Mucosa of rectum (tissue), 2 donors: ENCODE measurements around the gene TTC36.

Experiments used
- H3K27ac ChIP-seq, 2 donors: one replicate each; pipeline ENCODE4 v1.7.0; 2013; ENCODE audit warnings: inconsistent platforms in 2 of 2, low read depth in 2 of 2, low read length in 2 of 2
- H3K27me3 ChIP-seq, 2 donors: one replicate each; pipeline ENCODE4 v1.7.0; 2013; ENCODE audit warnings: low read length in 2 of 2; ENCODE audit not compliant: control insufficient read depth in 2 of 2, insufficient read depth in 2 of 2
- H3K36me3 ChIP-seq, 2 donors: one replicate each; pipeline ENCODE4 v1.7.0; 2013; ENCODE audit warnings: low read length in 2 of 2; ENCODE audit not compliant: control insufficient read depth in 2 of 2, insufficient read depth in 2 of 2
- H3K4me1 ChIP-seq, 2 donors: one replicate each; pipeline ENCODE4 v1.7.0; 2013; ENCODE audit warnings: low read length in 2 of 2, mild to moderate bottlenecking in 1 of 2; ENCODE audit not compliant: control insufficient read depth in 2 of 2, insufficient read depth in 2 of 2
- H3K4me3 ChIP-seq, 2 donors: one replicate each; pipeline ENCODE4 v1.7.0; 2013; ENCODE audit warnings: low read length in 2 of 2
- H3K9ac ChIP-seq, 2 donors: one replicate each; pipeline ENCODE4 v1.7.0; 2013; ENCODE audit warnings: low read length in 2 of 2, low read depth in 1 of 2, mild to moderate bottlenecking in 1 of 2
- H3K9me3 ChIP-seq, 2 donors: one replicate each; pipeline ENCODE4 v1.7.0; 2013; ENCODE audit warnings: low read length in 2 of 2; ENCODE audit not compliant: control insufficient read depth in 2 of 2
- donor health status: healthy.
- donor health status: Normal muscosa, but diverticular disease.

Gene TTC36

DNA sequence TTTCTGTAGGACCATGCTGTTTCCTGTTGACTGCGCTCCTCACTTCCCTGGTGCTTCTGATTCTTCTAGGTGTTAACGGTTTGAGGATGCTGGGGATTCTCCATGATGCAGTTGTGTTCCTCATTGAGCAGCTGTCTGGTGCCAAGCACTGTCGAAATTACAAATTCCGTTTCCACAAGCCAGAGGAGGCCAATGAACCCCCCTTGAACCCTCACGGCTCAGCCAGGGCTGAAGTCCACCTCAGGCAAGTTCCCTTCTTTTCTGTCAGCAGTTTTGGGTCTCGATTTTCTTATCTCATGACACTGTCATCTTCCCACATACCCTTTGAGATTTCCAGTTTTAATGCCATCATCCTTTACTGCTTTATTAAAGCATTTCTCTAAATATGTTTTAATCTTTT is 7.7 kb upstream of the TTC36 start:
- H3K9me3 ChIP-seq = no peaks in the 10 kb centered on the region
- H3K27ac ChIP-seq = no peak overlapping the region
- no peaks in the 10 kb centered on the region for H3K4me1 ChIP-seq

DNA sequence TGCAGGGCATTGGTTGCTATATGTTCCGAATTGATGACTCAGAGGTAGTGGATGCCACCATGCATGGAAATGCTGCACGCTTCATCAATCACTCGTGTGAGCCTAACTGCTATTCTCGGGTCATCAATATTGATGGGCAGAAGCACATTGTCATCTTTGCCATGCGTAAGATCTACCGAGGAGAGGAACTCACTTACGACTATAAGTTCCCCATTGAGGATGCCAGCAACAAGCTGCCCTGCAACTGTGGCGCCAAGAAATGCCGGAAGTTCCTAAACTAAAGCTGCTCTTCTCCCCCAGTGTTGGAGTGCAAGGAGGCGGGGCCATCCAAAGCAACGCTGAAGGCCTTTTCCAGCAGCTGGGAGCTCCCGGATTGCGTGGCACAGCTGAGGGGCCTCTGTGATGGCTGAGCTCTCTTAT is 5.4 kb upstream of the TTC36 start:
- Histone ChIP-seq H3K27ac (no peak overlapping the region), H3K4me1 (no peaks in the 10 kb centered on the region), H3K27me3 (no peaks in the 10 kb centered on the region), H3K4me3 (no peak overlapping the region), H3K36me3 (peaks cover 54 to 59% of the 10 kb centered on the region in 2 donors), H3K9ac (no peak overlapping the region), H3K9me3 (no peaks in the 10 kb centered on the region)

More for the DNA sequence above, 7.7 kb upstream of the TTC36 start:
- Histone ChIP-seq H3K4me3 (no peak overlapping the region), H3K9ac (no peak overlapping the region), H3K27me3 (no peaks in the 10 kb centered on the region), H3K36me3 (peaks cover 65 to 67% of the 10 kb centered on the region in 2 donors)

DNA sequence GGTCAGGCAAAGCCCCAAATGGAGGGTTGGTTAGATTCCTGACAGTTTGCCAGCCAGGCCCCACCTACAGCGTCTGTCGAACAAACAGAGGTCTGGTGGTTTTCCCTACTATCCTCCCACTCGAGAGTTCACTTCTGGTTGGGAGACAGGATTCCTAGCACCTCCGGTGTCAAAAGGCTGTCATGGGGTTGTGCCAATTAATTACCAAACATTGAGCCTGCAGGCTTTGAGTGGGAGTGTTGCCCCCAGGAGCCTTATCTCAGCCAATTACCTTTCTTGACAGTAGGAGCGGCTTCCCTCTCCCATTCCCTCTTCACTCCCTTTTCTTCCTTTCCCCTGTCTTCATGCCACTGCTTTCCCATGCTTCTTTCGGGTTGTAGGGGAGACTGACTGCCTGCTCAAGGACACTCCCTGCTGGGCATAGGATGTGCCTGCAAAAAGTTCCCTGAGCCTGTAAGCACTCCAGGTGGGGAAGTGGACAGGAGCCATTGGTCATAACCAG is 4.7 kb upstream of the TTC36 start:
- Histone ChIP-seq H3K4me1 (no peaks in the 10 kb centered on the region), H3K9ac (no peak overlapping the region), H3K4me3 (no peak overlapping the region), H3K36me3 (peaks cover 50 to 55% of the 10 kb centered on the region in 2 donors), H3K27me3 (no peaks in the 10 kb centered on the region), H3K9me3 (no peaks in the 10 kb centered on the region), H3K27ac (no peak overlapping the region)

DNA sequence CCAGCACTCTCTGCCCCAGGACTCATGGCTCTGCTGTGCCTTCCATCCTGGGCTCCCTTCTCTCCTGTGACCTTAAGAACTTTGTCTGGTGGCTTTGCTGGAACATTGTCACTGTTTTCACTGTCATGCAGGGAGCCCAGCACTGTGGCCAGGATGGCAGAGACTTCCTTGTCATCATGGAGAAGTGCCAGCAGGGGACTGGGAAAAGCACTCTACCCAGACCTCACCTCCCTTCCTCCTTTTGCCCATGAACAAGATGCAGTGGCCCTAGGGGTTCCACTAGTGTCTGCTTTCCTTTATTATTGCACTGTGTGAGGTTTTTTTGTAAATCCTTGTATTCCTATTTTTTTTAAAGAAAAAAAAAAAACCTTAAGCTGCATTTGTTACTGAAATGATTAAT is 2.9 kb upstream of the TTC36 start:
- H3K27ac ChIP-seq = no peak overlapping the region
- H3K9ac ChIP-seq = no peak overlapping the region
- peaks cover 42 to 48% of the 10 kb centered on the region in 2 donors for H3K36me3 ChIP-seq
- H3K9me3 ChIP-seq = no peaks in the 10 kb centered on the region
- H3K4me1 ChIP-seq = no peaks in the 10 kb centered on the region
- no peaks in the 10 kb centered on the region for H3K27me3 ChIP-seq
- H3K4me3 ChIP-seq = no peak overlapping the region

DNA sequence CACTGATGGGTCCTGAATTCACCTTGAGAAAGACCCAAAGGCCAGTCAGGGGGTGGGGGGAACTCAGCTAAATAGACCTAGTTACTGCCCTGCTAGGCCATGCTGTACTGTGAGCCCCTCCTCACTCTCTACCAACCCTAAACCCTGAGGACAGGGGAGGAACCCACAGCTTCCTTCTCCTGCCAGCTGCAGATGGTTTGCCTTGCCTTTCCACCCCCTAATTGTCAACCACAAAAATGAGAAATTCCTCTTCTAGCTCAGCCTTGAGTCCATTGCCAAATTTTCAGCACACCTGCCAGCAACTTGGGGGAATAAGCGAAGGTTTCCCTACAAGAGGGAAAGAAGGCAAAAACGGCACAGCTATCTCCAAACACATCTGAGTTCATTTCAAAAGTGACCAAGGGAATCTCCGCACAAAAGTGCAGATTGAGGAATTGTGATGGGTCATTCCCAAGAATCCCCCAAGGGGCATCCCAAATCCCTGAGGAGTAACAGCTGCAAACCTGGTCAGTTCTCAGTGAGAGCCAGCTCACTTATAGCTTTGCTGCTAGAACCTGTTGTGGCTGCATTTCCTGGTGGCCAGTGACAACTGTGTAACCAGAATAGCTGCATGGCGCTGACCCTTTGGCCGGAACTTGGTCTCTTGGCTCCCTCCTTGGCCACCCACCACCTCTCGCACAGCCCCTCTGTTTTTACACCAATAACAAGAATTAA is 2.4 kb upstream of the TTC36 start:
- Histone ChIP-seq H3K36me3 (peaks cover 36 to 43% of the 10 kb centered on the region in 2 donors), H3K9me3 (no peaks in the 10 kb centered on the region), H3K9ac (no peak overlapping the region), H3K4me1 (peaks cover 3 to 5% of the 10 kb centered on the region in 2 donors), H3K4me3 (no peak overlapping the region), H3K27me3 (no peaks in the 10 kb centered on the region), H3K27ac (no peak overlapping the region)

DNA sequence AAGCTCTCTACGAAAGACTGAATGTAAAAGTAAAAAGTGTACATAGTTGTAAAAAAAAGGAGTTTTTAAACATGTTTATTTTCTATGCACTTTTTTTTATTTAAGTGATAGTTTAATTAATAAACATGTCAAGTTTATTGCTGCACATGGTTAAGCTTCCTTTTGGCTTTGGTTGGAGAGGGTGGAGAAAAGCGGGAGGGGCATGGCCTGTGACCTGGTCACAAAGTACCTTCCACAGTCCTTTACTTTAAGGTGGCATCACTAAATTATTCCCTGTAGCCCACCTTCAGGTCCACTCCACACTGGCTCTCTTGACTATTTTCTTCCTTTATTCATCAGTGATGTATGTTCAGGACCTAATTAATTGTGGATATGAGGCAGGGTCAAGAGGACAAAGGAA is 586 bp upstream of the TTC36 start:
- H3K36me3 ChIP-seq = peaks cover 20 to 27% of the 10 kb centered on the region in 2 donors
- no peak overlapping the region for H3K9ac ChIP-seq
- H3K27ac ChIP-seq = no peak overlapping the region
- H3K9me3 ChIP-seq = no peaks in the 10 kb centered on the region
- peaks cover 11 to 13% of the 10 kb centered on the region in 2 donors for H3K4me1 ChIP-seq
- H3K4me3 ChIP-seq = no peak overlapping the region
- H3K27me3 ChIP-seq = no peaks in the 10 kb centered on the region

DNA sequence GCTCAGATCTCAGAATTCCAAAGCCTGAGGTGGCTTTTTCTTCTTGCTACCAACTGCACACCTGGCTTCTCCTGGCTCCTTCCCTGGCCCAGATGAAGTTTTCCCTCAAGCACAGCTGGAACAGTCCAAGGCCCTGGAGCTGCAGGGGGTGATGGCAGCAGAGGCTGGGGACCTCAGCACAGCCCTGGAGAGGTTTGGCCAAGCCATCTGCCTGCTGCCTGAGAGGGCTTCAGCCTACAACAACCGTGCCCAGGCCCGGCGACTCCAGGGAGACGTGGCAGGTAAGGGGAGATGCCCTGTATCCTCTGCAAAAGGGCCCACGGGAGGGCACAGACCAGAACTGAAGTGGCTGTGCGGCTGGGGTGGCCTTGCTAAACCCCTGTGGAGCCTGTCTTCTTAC is 1.2 kb downstream of the TTC36 start:
- Histone ChIP-seq H3K27ac (no peak overlapping the region), H3K36me3 (peaks cover 8 to 10% of the 10 kb centered on the region in 2 donors), H3K4me3 (no peak overlapping the region), H3K27me3 (no peaks in the 10 kb centered on the region), H3K9me3 (no peaks in the 10 kb centered on the region), H3K9ac (no peak overlapping the region), H3K4me1 (peaks cover 11 to 15% of the 10 kb centered on the region in 2 donors)

DNA sequence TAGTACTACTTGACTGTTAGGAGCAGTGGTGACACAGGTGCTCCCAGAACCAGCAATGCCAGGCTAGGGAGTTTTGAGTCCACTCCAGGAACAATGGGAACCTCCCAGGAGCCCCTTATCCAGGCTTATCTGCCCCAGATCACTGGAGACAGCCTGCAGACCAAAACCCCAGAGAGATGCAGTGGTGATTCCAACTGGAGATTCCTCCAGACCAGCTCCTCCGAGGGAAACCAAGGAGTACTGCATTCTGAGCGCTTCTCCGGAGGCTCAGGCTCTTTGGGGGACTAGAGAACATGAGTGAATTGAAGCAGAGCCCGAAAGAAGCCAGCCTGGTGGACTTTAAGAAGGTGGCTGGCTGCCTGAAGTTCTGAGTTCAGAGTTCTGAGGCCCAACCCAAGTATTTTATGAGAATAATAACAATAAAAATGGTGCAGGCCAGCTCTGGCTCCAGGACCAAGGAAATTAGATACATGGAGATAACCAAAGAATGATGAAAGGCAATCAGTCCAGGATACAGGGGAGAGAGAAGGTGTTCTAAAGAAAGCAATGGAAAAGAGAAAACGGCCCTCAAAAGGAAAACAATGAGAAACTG is 2.4 kb downstream of the TTC36 start:
- Histone ChIP-seq H3K9ac (peak overlapping the region; percentile 41 to 64), H3K27me3 (no peaks in the 10 kb centered on the region), H3K4me3 (peak overlapping the region in 1 of 2 donors; percentile 81), H3K27ac (no peak overlapping the region), H3K4me1 (peaks cover 16 to 19% of the 10 kb centered on the region in 2 donors), H3K9me3 (no peaks in the 10 kb centered on the region), H3K36me3 (peaks cover 3 to 4% of the 10 kb centered on the region in 2 donors)

DNA sequence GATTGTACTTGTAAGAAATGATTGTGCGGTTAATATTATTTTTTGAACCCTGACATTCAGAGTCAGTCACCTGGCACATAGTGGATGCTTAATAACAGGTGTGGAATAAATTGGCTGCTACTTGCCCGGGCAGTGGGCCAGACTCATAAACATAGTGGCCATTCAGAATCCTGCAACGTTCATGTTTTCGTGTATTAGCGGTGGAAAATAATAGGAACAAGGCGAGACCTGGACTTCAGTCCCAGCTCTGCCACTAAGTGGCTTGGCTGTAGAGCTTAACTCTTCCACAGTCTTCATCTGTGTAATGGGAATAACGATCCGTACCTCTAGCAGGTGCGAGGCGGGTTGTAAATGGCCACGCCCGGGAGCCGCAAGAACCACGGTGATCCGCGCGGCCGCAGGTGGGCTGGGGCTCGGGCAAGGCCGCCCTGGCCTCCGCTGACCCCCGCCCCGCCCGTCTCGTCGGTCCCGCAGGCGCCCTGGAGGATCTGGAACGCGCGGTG is 3.0 kb downstream of the TTC36 start:
- Histone ChIP-seq H3K27ac (no peak overlapping the region), H3K9me3 (no peaks in the 10 kb centered on the region), H3K4me3 (peak overlapping the region; percentile 58 to 81), H3K9ac (peak overlapping the region; percentile 41 to 64), H3K36me3 (no peaks in the 10 kb centered on the region), H3K27me3 (no peaks in the 10 kb centered on the region), H3K4me1 (peaks cover 16 to 19% of the 10 kb centered on the region in 2 donors)
